Adrenal gland (tissue), 12 donors: ENCODE measurements around the gene BBLN. TPM values are rescaled to one million over a fixed set of nuclear protein-coding genes. Genes with fewer than 3 reads are reported as not detected.

Experiments
- DNase-seq, 7 donors: peaks; one replicate each; pipeline ENCODE4 v3.0.0-alpha.2; 2019 to 2020
- H3K27ac ChIP-seq, 5 donors: fragments of 200-600 bp; sonication (generic) in 4 of 5; 1 replicate in 3 of 5; 2 replicates in 2 of 5; pipeline versions ENCODE4 v1.5.1 to v1.8.0; 2016 to 2020; ENCODE audit warnings: mild to moderate bottlenecking in 1 of 5
- H3K27me3 ChIP-seq: fragments of 200-600 bp; 2 replicates; pipeline ENCODE4 v1.8.0; 2021
- H3K36me3 ChIP-seq, 2 donors: fragments of 200-600 bp; replicated peaks in 1 of 2; 1 replicate in 1 of 2; 2 replicates in 1 of 2; pipeline versions ENCODE4 v1.5.1 to v1.8.0; 2018 to 2022
- H3K4me1 ChIP-seq, 2 donors: fragments of 200-600 bp; replicated peaks in 1 of 2; 1 replicate in 1 of 2; 2 replicates in 1 of 2; pipeline versions ENCODE4 v1.5.1 to v1.8.0; 2018 to 2021
- H3K4me3 ChIP-seq, 4 donors: fragments of 200-600 bp; sonication (generic) in 3 of 4; one replicate each; pipeline ENCODE4 v1.5.1; 2016 to 2018
- H3K9me3 ChIP-seq, 3 donors: fragments of 200-600 bp; sonication (generic) in 1 of 3; replicated peaks in 1 of 3; 1 replicate in 2 of 3; 2 replicates in 1 of 3; pipeline versions ENCODE4 v1.5.1 to v1.8.0; 2016 to 2021
- CTCF ChIP-seq, 6 experiments: fragments of 450-650 bp in 4 of 6; fragments of 200-600 bp in 2 of 6; sonication (generic) in 1 of 6; IDR thresholded peaks; 1 replicate in 5 of 6; 2 replicates in 1 of 6; pipeline versions ENCODE4 v1.5.1 to v1.8.0; 2016 to 2021; ENCODE audit warnings: antibody characterized with exemption in 6 of 6, mild to moderate bottlenecking in 2 of 6, moderate library complexity in 1 of 6
- POLR2A ChIP-seq, 2 donors: fragments of 450-650 bp; IDR thresholded peaks; one replicate each; pipeline ENCODE4 v1.6.1; 2017; ENCODE audit warnings: antibody characterized with exemption in 2 of 2, mild to moderate bottlenecking in 2 of 2, moderate library complexity in 1 of 2
- WGBS, 4 donors: extraction: QIAGEN DNeasy Blood & Tissue Kit in 2 of 4; methylation state at CpG; one replicate each; pipeline versions ENCODE4 v1.1.5 to v1.1.7; 2013 to 2017; 5-methylcytosine and 5-hydroxymethylcytosine counted together
- intact Hi-C, 2 donors: fragments of 100-400 bp; cut with DNase I; formaldehyde crosslinking; loops; one replicate each; pipeline versions ENCODE4 v1.14.1 to v1.15.0; 2022 to 2023
- polyA plus RNA-seq, 3 donors: library from polyadenylated mRNA; stranded (reverse); fragments of 200-250 nt in 2 of 3; fragments of 350-450 nt in 1 of 3; fragmentation: Illumina TruSeq in 1 of 3; extraction: RNeasy Lipid Tissue Mini Kit (QIAGEN cat#74804) in 1 of 3; gene quantifications; one replicate each; pipeline ENCODE4 v1.2.3, GENCODE V29; 2013 to 2014
- total RNA-seq, 9 donors: library from RNA; depleted of rRNA in 4 of 9; stranded (reverse); fragments of >200 nt in 4 of 9; fragments of 120-200 nt in 1 of 9; fragmentation: NEBNext Ultra II Directional in 1 of 9; extraction: Animal tissue kit (Norgen Biotek cat#: 25700) in 1 of 9; gene quantifications; one replicate each; pipeline versions ENCODE4 v1.1.0 to v1.2.4, GENCODE V29; 2013 to 2023
- donor health status: healthy with polysubstance abuse.
- donor health status: Bipolar disorder and iron deficiency.
- donor health status: DM: yes; HTN: yes; CAD: no.
- donor health status: DM: no; HTN: no; CAD: no.
- donor health status: DM: no; HTN: no; CAD: no.
- donor health status: DM: yes; HTN: yes; CAD: no.

The BBLN gene
- total and polyA plus RNA-seq, 12 donors = 5.5 to 1,914 (median 419) TPM

DNA sequence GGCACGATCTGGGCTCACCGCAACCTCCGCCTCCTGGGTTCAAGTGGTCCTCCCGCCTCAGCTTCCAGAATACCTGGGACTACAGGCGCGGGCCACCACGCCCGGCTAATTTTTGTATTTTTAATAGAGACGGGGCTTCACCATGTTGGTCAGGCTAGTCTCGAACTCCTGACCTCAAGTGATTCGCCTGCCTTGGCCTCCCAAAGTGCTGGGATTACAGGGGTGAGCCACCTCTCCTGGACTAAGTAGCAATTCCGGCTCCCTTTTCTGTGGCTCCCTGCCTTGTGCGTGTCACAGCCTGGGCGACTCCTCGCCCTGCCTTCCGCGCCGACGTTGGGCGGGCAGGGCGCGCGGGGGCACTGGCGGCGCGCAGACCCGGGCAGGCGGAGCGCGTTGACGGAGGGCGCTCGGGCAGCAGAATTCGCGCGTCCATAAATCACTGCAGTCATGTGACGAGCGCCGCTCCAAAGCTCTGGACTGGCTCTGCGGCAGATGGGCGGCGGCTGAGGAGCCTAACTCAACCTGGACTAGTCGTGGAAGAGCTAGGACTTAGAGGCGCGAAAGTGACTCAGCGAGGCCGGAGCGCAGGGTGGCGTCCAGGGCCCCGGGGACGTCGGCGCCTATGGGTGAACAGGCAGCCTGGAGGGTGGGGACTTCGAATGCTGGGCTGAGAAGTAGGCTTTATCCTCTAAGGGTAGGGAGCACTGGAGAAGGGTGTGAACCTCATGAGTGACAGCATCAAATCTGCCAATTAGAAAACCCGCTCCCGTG is 32.7 kb downstream of the BBLN start:
- Histone ChIP-seq H3K4me1 (peaks cover 13 to 20% of the 10 kb centered on the region in 2 donors), H3K27ac (peak overlapping the region; percentile 7 to 87 (median 77)), H3K36me3 (peaks cover 0 to 20% of the 10 kb centered on the region in 2 donors), H3K4me3 (peak overlapping the region in 1 of 4 donors; percentile 93), H3K27me3 (no peaks in the 10 kb centered on the region), H3K9me3 (no peaks in the 10 kb centered on the region)
- intact Hi-C loops = no loop called here
- WGBS, 4 donors = 12 to 56% (median 21%) methylated on average over 14 to 56 of the region's 56 CpGs
- TF ChIP-seq POLR2A (IDR thresholded peaks at IDR 0.05) (peak in 1 of 2 donors; percentile 81), CTCF (IDR thresholded peaks at IDR 0.05) (peak in 1 of 6 experiments; percentile 38)
- DNase-seq = peak; percentile 79 to 96 (median 94)

DNA sequence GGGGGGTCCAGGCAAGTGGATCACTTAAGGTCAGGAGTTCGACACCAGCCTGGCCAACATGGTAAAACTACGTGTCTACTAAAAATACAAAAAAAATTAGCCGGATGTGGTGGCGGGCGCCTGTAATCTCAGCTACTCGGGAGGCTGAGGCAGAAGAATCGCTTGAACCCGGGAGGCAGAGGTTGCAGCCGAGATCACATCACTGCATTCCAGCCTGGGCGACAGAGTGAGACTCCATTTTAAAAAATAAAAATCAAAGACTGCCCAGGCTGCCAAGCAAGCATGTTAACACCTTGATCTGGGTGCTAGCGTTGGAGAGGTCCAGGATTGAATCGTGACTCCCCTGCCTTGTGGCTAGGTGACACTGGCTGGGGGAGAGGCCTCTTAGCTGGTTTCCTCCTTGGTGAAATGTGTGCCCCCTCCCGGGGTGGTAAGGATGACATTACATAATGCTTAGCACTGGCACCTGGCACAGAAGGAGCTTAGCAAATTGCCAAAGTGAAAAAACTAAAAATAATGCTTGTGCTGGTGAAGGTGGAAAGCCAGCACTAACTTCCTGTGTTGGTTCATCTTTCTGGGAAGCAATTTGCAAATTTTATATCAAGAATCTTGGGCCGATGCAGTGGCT is 33.5 kb downstream of the BBLN start:
- no peak for TF ChIP-seq CTCF (IDR thresholded peaks at IDR 0.05)
- no peak for TF ChIP-seq POLR2A (IDR thresholded peaks at IDR 0.05)
- no peaks in the 10 kb centered on the region for H3K9me3 ChIP-seq
- H3K27me3 ChIP-seq = no peaks in the 10 kb centered on the region
- intact Hi-C loops = no loop called here
- no peak for DNase-seq
- WGBS, 4 donors = 80 to 86% (median 83%) methylated on average over 13 to 14 of the region's 14 CpGs
- H3K4me3 ChIP-seq = no peak overlapping the region
- H3K27ac ChIP-seq = peak overlapping the region in 4 of 5 donors; percentile 59 to 81 (median 72)
- peaks cover 13 to 20% of the 10 kb centered on the region in 2 donors for H3K4me1 ChIP-seq
- peaks cover 0 to 13% of the 10 kb centered on the region in 2 donors for H3K36me3 ChIP-seq

DNA sequence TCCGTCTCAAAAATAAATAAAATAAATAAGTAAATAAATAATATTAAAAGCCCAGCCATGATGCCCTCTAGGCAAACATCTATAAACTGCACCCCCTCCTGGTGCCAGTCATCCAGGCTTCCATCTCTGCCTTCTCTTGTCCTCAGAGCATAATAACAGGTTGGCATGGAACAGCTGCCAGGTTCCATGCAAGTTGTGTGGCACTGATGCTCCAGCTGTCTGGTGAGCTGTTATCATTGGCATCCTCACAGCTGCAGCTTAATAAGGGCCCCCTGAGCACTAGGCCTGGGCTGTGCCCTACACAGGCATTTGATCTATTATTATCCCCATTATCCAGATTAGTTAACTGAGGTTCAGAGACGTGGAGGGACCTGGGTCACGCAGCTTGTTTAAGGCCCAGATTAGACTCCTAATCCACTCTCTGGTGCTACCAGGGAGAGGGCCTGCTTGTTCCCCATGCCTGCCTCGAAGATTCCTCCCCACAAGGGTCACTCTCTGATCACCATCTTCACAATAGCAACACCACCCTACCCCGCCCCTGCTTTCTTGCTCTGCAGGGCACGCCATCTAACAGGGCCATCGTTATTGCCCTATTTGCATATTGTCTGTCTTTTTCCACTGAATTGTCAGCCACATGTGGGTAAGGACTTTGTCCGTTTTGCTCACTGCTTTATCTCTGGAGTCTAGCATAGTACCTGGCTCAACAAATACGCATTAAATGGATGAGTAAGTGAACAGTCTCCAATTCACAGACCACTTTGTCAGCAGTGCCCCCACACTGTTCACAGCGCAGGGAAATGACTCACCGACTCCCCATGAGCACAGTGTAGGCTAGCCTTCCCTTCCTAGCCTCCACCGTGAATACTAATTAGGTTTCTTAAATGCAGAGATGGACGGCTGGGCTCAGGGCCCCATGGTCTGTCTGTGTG is 41.6 kb downstream of the BBLN start:
- no peak for DNase-seq
- intact Hi-C loops = no loop called here
- Histone ChIP-seq H3K27me3 (no peaks in the 10 kb centered on the region), H3K4me3 (no peak overlapping the region), H3K9me3 (no peaks in the 10 kb centered on the region), H3K36me3 (no peaks in the 10 kb centered on the region), H3K4me1 (peaks cover 12 to 16% of the 10 kb centered on the region in 2 donors), H3K27ac (no peak overlapping the region)
- 83 to 90% (median 87%) methylated on average over 13 of the region's 13 CpGs for WGBS, 4 donors
- no peak for TF ChIP-seq POLR2A (IDR thresholded peaks at IDR 0.05)
- TF ChIP-seq CTCF (IDR thresholded peaks at IDR 0.05) = no peak

- Histone ChIP-seq H3K4me3 (no peak overlapping the region), H3K27me3 (no peaks in the 10 kb centered on the region), H3K4me1 (peaks cover 12 to 16% of the 10 kb centered on the region in 2 donors), H3K27ac (no peak overlapping the region), H3K9me3 (no peaks in the 10 kb centered on the region), H3K36me3 (no peaks in the 10 kb centered on the region)
- intact Hi-C loops = no loop called here
- no peak for DNase-seq
- WGBS, 4 donors = 9 to 17% (median 11%) methylated on average over 2 of the region's 2 CpGs
- no peak for TF ChIP-seq CTCF (IDR thresholded peaks at IDR 0.05)
- no peak for TF ChIP-seq POLR2A (IDR thresholded peaks at IDR 0.05)
Observed at GRCh38 chr9:128202648-128203023, 42.6 kb downstream of the BBLN start.
